ENCODE results near the gene MAGEA8. TPM values are rescaled to one million over a fixed set of nuclear protein-coding genes. Genes with fewer than 3 reads are reported as not detected.

Gene MAGEA8
- total and polyA plus RNA-seq, 2 experiments from 2014 or later = not detected

- H3K27me3 ChIP-seq (replicated peaks; ENCODE audit: insufficient read depth) = no peaks in the 10 kb centered on the region
- H3K9me3 ChIP-seq (ENCODE audit: low read depth) = no peaks in the 10 kb centered on the region
- no peak overlapping the region for H2AFZ ChIP-seq
- no peak overlapping the region for H3K4me3 ChIP-seq
- H3F3A ChIP-seq (ENCODE audit: insufficient read depth) = no peaks in the 10 kb centered on the region
- H3K9ac ChIP-seq = no peak overlapping the region
- H3K36me3 ChIP-seq (ENCODE audit: low read depth) = no peaks in the 10 kb centered on the region
- no peaks in the 10 kb centered on the region for H3K4me1 ChIP-seq (ENCODE audit: insufficient read depth)
- no peaks in the 10 kb centered on the region for H3K79me2 ChIP-seq (ENCODE audit: insufficient read depth)
- H4K20me1 ChIP-seq (ENCODE audit: insufficient read depth) = no peaks in the 10 kb centered on the region
- in situ Hi-C loops (cut with MboI) = no loop called here
- WGBS, 2 experiments (ENCODE audit: low coverage in 1 of 2, low lambda C conversion rate in 2 of 2, missing lambda C conversion rate in 2 of 2) = 56 to 68% methylated on average over 1 to 2 of the region's 2 CpGs
- no peaks in the 10 kb centered on the region for H3K9me2 ChIP-seq (ENCODE audit: insufficient read depth)
- DNase-seq = no peak
- H3K4me2 ChIP-seq (ENCODE audit: unreplicated experiment) = no peak overlapping the region
- no peak overlapping the region for H3K27ac ChIP-seq
- TF ChIP-seq EZH2phosphoT487 (IDR thresholded peaks at IDR 0.05; ENCODE audit: insufficient read depth, low read depth) (no peak), EZH2 (IDR thresholded peaks at IDR 0.05; ENCODE audit: insufficient read depth, poor library complexity, severe bottlenecking) (no peak)
These were observed 39.1 kb upstream of the MAGEA8 start for GRCh38 chrX:149841929-149842328.

DNA sequence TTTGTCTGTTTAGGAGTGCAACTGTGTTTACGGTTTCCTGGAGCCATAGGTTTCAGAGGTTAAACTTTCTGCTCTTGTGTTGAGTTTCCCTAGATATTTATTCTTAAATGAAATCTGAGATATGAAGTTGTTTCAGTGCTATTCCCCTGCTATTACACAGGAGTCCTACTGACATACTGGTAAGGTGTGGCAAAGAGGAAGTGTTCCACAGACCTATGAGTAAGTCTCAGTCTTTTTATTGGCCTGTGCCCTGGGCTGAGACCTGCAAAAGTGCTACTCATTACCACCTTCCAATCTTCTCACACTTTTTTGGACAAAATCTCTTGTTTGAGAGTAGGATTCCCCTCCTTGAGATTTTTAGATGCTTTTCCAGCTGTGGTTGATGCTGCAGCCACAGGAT, 35.6 kb upstream of the MAGEA8 start:
- in situ Hi-C loops (cut with MboI) = no loop called here

GRCh38 chrX:149846789-149847188, 34.2 kb upstream of the MAGEA8 start:
- no peaks in the 10 kb centered on the region for H3K9me2 ChIP-seq (ENCODE audit: insufficient read depth)

More for the DNA sequence above, 35.6 kb upstream of the MAGEA8 start:
- Histone ChIP-seq H3K4me2 (ENCODE audit: unreplicated experiment) (no peak overlapping the region), H3K9me2 (ENCODE audit: insufficient read depth) (no peaks in the 10 kb centered on the region), H3K9me3 (ENCODE audit: low read depth) (no peaks in the 10 kb centered on the region), H3K79me2 (ENCODE audit: insufficient read depth) (no peaks in the 10 kb centered on the region), H3K4me1 (ENCODE audit: insufficient read depth) (no peaks in the 10 kb centered on the region), H3K36me3 (ENCODE audit: low read depth) (no peaks in the 10 kb centered on the region), H3K9ac (no peak overlapping the region), H3F3A (ENCODE audit: insufficient read depth) (no peaks in the 10 kb centered on the region), H2AFZ (no peak overlapping the region), H4K20me1 (ENCODE audit: insufficient read depth) (no peaks in the 10 kb centered on the region), H3K27ac (no peak overlapping the region), H3K4me3 (no peak overlapping the region), H3K27me3 (replicated peaks; ENCODE audit: insufficient read depth) (no peaks in the 10 kb centered on the region)
- TF ChIP-seq EZH2 (IDR thresholded peaks at IDR 0.05; ENCODE audit: insufficient read depth, poor library complexity, severe bottlenecking) (no peak), EZH2phosphoT487 (IDR thresholded peaks at IDR 0.05; ENCODE audit: insufficient read depth, low read depth) (no peak)
- 70 to 88% methylated on average over 1 of the region's 1 CpG for whole genome bisulfite sequencing, 2 experiments (ENCODE audit: low coverage in 1 of 2, low lambda C conversion rate in 2 of 2, missing lambda C conversion rate in 2 of 2)
- DNase-seq = no peak

DNA sequence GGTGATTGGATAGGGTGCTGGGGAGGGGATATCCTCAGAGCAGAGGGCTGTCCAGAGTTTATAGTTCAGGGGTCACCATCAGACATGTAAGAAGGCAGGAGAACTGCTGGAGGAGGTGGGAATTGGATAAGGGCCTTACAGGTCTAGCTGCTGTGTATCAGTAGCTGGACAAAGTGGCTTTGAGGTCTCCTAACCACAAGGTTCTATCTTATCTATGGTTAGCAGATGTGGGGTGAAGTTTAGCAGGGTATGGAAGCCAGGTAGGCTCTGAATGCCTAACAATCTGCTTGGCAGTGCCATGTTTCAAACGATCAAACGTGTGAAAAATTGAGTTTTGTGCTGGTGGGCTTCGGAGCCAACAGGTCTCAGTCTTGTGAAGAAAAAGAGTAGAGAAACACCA, 32.1 kb upstream of the MAGEA8 start:
- TF ChIP-seq EZH2phosphoT487 (IDR thresholded peaks at IDR 0.05; ENCODE audit: insufficient read depth, low read depth) (no peak), EZH2 (IDR thresholded peaks at IDR 0.05; ENCODE audit: insufficient read depth, poor library complexity, severe bottlenecking) (no peak)
- H3K27ac ChIP-seq = no peak overlapping the region
- H3F3A ChIP-seq (ENCODE audit: insufficient read depth) = no peaks in the 10 kb centered on the region
- H3K27me3 ChIP-seq (replicated peaks; ENCODE audit: insufficient read depth) = no peaks in the 10 kb centered on the region
- H3K4me2 ChIP-seq (ENCODE audit: unreplicated experiment) = no peak overlapping the region
- no peak overlapping the region for H3K4me3 ChIP-seq
- no peak for DNase-seq
- H3K4me1 ChIP-seq (ENCODE audit: insufficient read depth) = no peaks in the 10 kb centered on the region
- in situ Hi-C loops (cut with MboI) = no loop called here
- no peaks in the 10 kb centered on the region for H3K9me2 ChIP-seq (ENCODE audit: insufficient read depth)
- no peaks in the 10 kb centered on the region for H3K79me2 ChIP-seq (ENCODE audit: insufficient read depth)
- no peaks in the 10 kb centered on the region for H3K9me3 ChIP-seq (ENCODE audit: low read depth)
- H2AFZ ChIP-seq = no peak overlapping the region
- H4K20me1 ChIP-seq (ENCODE audit: insufficient read depth) = no peaks in the 10 kb centered on the region
- no peak overlapping the region for H3K9ac ChIP-seq
- WGBS, 2 experiments (ENCODE audit: low coverage in 1 of 2, low lambda C conversion rate in 2 of 2, missing lambda C conversion rate in 2 of 2) = 24 to 56% methylated on average over 3 of the region's 3 CpGs
- no peaks in the 10 kb centered on the region for H3K36me3 ChIP-seq (ENCODE audit: low read depth)

More at GRCh38 chrX:149846789-149847188, 34.2 kb upstream of the MAGEA8 start:
- 29 to 48% methylated on average over 3 of the region's 3 CpGs for WGBS, 2 experiments (ENCODE audit: low coverage in 1 of 2, low lambda C conversion rate in 2 of 2, missing lambda C conversion rate in 2 of 2)
- Histone ChIP-seq H3K4me2 (ENCODE audit: unreplicated experiment) (no peak overlapping the region), H3K36me3 (ENCODE audit: low read depth) (no peaks in the 10 kb centered on the region), H3K4me1 (ENCODE audit: insufficient read depth) (no peaks in the 10 kb centered on the region), H3K79me2 (ENCODE audit: insufficient read depth) (no peaks in the 10 kb centered on the region), H3K27me3 (replicated peaks; ENCODE audit: insufficient read depth) (no peaks in the 10 kb centered on the region), H4K20me1 (ENCODE audit: insufficient read depth) (no peaks in the 10 kb centered on the region), H3K27ac (no peak overlapping the region), H3F3A (ENCODE audit: insufficient read depth) (no peaks in the 10 kb centered on the region), H3K9ac (no peak overlapping the region), H2AFZ (no peak overlapping the region), H3K9me3 (ENCODE audit: low read depth) (no peaks in the 10 kb centered on the region), H3K4me3 (no peak overlapping the region)
- TF ChIP-seq EZH2 (IDR thresholded peaks at IDR 0.05; ENCODE audit: insufficient read depth, poor library complexity, severe bottlenecking) = no peak
- no peak for TF ChIP-seq EZH2phosphoT487 (IDR thresholded peaks at IDR 0.05; ENCODE audit: insufficient read depth, low read depth)
- in situ Hi-C loops (cut with MboI) = no loop called here
- no peak for DNase-seq

DNA sequence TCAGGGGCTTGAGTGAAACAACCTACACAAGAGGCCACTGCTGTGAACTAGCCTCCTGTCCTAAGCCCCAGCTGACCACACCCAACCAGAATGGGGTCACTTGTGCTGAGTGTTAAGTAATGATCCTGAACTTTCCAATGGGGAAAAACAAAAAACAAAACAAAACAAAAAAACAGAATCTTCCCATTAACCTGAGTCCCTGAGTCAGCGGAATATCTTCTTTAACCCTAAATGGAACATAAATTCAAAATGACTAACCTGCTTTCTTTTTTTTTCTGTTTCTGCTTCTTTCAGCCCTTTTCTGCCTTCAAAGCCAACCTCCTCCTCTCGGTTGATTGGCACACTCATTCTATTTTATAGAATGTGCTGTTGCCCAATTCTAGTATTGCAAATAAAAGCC, 31.2 kb upstream of the MAGEA8 start:
- no peak overlapping the region for H3K4me3 ChIP-seq
- H3K4me2 ChIP-seq (ENCODE audit: unreplicated experiment) = no peak overlapping the region
- DNase-seq = no peak
- WGBS, 2 experiments (ENCODE audit: low coverage in 1 of 2, low lambda C conversion rate in 2 of 2, missing lambda C conversion rate in 2 of 2) = 25 to 29% methylated on average over 2 of the region's 2 CpGs
- no peak overlapping the region for H3K27ac ChIP-seq
- TF ChIP-seq EZH2phosphoT487 (IDR thresholded peaks at IDR 0.05; ENCODE audit: insufficient read depth, low read depth) (no peak), EZH2 (IDR thresholded peaks at IDR 0.05; ENCODE audit: insufficient read depth, poor library complexity, severe bottlenecking) (no peak)
- H3K36me3 ChIP-seq (ENCODE audit: low read depth) = no peaks in the 10 kb centered on the region
- H3K9me2 ChIP-seq (ENCODE audit: insufficient read depth) = no peaks in the 10 kb centered on the region
- H3K9ac ChIP-seq = no peak overlapping the region
- H4K20me1 ChIP-seq (ENCODE audit: insufficient read depth) = no peaks in the 10 kb centered on the region
- no peaks in the 10 kb centered on the region for H3K9me3 ChIP-seq (ENCODE audit: low read depth)
- H3K27me3 ChIP-seq (replicated peaks; ENCODE audit: insufficient read depth) = no peaks in the 10 kb centered on the region
- no peaks in the 10 kb centered on the region for H3F3A ChIP-seq (ENCODE audit: insufficient read depth)
- no peaks in the 10 kb centered on the region for H3K79me2 ChIP-seq (ENCODE audit: insufficient read depth)
- H3K4me1 ChIP-seq (ENCODE audit: insufficient read depth) = no peaks in the 10 kb centered on the region
- H2AFZ ChIP-seq = no peak overlapping the region
- in situ Hi-C loops (cut with MboI) = no loop called here

Measured in GM23248 (cell line).